SK-N-DZ (cell line): ENCODE data around the gene YY2.
"Not testable (repeated sequence)": the region's sequence is repeated elsewhere in the genome, so short reads cannot be mapped to it uniquely, and the experiment has no call there.

Experiments used
- DNase-seq: peaks from one replicate; pipeline ENCODE4 v3.0.0-alpha.2; 2015; ENCODE audit warnings: low spot score
- small RNA-seq, 2 experiments: library from RNA; depleted of rRNA; stranded (forward); fragments of <200 nt; gene quantifications; one replicate each; pipeline ENCODE3, GENCODE V24; 2014

The YY2 gene

GRCh38 chrX:21874182-21874581, 18.4 kb downstream of the YY2 start:
- DNase-seq = not testable (repeated sequence)

GRCh38 chrX:21875013-21875412, 19.2 kb downstream of the YY2 start:
- no peak for DNase-seq

DNA sequence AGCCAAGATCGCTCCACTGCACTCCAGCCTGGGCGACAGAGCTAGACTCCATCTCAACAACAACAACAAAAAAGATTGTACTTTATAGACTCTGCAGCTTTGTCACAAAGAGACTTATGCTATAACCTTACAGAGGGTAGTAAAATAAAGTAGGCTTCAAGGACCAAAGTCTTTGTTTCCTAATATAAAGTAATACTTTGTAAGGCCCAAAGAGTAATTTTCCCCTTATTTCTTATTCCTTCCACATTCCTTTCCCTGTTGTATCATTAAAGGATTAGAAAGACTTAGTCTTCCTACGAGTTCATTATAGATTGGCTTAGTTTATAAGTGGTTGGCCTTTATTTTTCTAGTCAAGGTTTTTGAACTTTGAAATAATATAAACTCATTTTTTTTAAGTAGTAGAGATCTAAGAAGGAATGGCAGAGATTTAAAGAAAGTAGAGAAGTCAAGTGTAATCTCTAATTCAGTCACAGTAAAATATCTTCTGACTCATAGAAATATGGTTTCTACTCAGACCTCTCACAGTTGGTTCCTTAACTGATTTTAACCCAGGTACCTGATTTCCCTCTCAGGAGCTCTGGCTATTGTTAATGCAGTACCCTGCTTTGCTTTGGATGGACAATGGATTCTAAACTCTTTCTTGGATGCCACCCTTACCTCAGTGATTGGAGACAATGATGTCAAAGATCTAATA, 26.2 kb downstream of the YY2 start:
- DNase-seq = no peak

- DNase-seq = no peak
Measured at GRCh38 chrX:21883258-21883657, 27.5 kb downstream of the YY2 start.

GRCh38 chrX:21885568-21885967, 29.8 kb downstream of the YY2 start:
- DNase-seq = no peak

DNA sequence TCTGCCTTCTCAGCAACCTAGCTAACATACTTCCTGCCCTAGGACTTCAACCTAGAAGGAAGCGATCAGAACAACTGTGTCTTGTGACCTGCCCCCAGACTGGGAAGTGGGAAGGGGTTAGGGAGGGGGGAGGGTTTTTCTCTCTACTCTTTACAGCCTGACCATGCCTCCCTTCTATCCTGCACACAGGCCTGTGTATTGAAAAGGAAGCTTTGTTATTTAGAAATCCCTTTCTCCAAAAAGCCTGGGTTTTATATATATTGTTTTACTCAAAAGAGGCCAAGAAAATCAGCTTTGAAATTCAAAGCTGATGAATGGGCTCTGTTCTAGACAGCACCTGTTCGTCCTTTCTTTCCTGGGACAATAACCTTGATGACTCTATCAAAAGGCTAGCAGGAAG, 49.5 kb downstream of the YY2 start:
- DNase-seq = no peak

GRCh38 chrX:21905953-21906352, 50.2 kb downstream of the YY2 start:
- no peak for DNase-seq

DNA sequence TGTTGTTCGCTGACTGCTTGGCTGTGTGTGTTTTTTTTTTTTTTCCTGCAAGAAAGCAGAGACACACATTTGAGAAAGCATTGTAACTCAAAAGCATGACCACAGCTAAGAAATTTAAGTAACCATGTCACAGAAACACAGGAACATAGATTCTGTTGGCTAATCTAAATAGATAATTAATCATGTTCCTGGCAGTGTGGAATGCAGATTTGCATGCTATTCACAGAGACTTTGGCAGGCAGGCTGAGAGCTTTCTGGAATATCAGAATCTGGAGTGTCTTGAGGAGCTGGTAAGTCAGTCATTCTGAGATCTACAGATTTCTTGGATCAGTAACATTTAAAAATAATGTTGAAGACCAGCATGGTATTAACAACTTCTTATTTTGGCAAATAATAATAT, 51.5 kb downstream of the YY2 start:
- DNase-seq = no peak

Small RNAs within 50 kb of the gene (small RNA-seq; reads per million reads assigned to genes)
- 0 reads per million in 2 experiments for gene U73479.1
